ENCODE data around the gene MPPED1. TPM values are rescaled to one million over a fixed set of nuclear protein-coding genes. Genes with fewer than 3 reads are reported as not detected.
A peak's percentile ranks its signal among the peaks of the same experiment; 100 is the strongest.

MPPED1 gene
- total and polyA plus RNA-seq, 4 donors: 0.89 to 6.5 (median 4.1) TPM

DNA sequence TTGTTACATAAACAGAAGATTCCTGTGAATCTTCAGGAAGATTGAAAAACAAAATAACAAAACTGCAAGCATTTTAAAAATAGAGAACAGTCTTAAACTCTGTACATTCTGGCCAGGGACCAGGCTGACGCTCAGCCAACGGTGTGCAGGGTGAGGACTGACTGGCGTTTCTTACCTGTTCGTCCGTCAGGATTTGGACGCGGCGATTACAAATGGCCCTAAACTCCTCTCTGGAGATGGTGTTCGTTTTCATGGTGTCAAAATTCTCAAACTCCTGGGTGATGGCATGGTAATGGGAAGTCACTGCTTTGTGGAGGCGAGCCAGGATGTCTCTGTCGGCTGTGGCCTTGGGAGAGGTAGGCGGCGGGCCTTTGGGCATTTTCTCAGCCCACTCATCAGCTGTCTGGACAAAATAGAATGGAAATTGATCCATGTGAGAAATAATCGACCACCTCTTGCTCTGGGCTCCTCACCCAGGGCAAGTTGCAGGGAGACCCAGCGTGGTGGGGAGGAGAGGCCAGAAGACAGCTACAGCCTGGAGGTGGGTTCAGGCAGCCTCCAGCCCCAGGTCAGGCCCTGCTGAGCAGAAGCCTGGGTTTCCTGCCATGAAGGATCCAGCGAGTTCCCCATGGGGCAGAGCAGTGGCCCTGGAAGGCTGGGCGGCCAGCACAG is 143.0 kb downstream of the MPPED1 start:
- Histone ChIP-seq H3K27ac (ENCODE audit: low read depth in 1 of 2, low read length in 2 of 2) (no peak overlapping the region), H3K9me3 (ENCODE audit: control insufficient read depth in 4 of 4, low read length in 3 of 4) (no peaks in the 10 kb centered on the region), H3K4me3 (ENCODE audit: low read depth in 1 of 3, low read length in 3 of 3) (no peak overlapping the region), H3K9ac (ENCODE audit: low read depth in 1 of 2, low read length in 2 of 2) (no peak overlapping the region), H3K4me1 (ENCODE audit: control insufficient read depth in 4 of 4, insufficient read depth in 4 of 4, low read length in 3 of 4) (no peaks in the 10 kb centered on the region), H3K36me3 (ENCODE audit: control insufficient read depth in 4 of 4, insufficient read depth in 3 of 4, low read depth in 1 of 4, low read length in 3 of 4) (no peaks in the 10 kb centered on the region), H3K27me3 (ENCODE audit: control insufficient read depth in 4 of 4, insufficient read depth in 4 of 4, low read length in 3 of 4) (no peaks in the 10 kb centered on the region)
- TF ChIP-seq, protein P1, sequence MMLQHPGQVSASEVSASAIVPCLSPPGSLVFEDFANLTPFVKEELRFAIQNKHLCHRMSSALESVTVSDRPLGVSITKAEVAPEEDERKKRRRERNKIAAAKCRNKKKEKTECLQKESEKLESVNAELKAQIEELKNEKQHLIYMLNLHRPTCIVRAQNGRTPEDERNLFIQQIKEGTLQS (IDR thresholded peaks at IDR 0.05): no peak
- TF ChIP-seq RXRA (IDR thresholded peaks at IDR 0.05): no peak
- TF ChIP-seq, protein P2, sequence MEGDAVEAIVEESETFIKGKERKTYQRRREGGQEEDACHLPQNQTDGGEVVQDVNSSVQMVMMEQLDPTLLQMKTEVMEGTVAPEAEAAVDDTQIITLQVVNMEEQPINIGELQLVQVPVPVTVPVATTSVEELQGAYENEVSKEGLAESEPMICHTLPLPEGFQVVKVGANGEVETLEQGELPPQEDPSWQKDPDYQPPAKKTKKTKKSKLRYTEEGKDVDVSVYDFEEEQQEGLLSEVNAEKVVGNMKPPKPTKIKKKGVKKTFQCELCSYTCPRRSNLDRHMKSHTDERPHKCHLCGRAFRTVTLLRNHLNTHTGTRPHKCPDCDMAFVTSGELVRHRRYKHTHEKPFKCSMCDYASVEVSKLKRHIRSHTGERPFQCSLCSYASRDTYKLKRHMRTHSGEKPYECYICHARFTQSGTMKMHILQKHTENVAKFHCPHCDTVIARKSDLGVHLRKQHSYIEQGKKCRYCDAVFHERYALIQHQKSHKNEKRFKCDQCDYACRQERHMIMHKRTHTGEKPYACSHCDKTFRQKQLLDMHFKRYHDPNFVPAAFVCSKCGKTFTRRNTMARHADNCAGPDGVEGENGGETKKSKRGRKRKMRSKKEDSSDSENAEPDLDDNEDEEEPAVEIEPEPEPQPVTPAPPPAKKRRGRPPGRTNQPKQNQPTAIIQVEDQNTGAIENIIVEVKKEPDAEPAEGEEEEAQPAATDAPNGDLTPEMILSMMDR (IDR thresholded peaks at IDR 0.05; ENCODE audit: low read depth, low read length, missing input control): no peak
- TF ChIP-seq FOXA1 (IDR thresholded peaks at IDR 0.05): no peak
- no peak for TF ChIP-seq RAD21 (IDR thresholded peaks at IDR 0.05)
- no peak for TF ChIP-seq JUND (IDR thresholded peaks at IDR 0.05)
- no peak for TF ChIP-seq YY1 (IDR thresholded peaks at IDR 0.05)
- TF ChIP-seq, protein P3, sequence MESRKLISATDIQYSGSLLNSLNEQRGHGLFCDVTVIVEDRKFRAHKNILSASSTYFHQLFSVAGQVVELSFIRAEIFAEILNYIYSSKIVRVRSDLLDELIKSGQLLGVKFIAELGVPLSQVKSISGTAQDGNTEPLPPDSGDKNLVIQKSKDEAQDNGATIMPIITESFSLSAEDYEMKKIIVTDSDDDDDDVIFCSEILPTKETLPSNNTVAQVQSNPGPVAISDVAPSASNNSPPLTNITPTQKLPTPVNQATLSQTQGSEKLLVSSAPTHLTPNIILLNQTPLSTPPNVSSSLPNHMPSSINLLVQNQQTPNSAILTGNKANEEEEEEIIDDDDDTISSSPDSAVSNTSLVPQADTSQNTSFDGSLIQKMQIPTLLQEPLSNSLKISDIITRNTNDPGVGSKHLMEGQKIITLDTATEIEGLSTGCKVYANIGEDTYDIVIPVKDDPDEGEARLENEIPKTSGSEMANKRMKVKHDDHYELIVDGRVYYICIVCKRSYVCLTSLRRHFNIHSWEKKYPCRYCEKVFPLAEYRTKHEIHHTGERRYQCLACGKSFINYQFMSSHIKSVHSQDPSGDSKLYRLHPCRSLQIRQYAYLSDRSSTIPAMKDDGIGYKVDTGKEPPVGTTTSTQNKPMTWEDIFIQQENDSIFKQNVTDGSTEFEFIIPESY (IDR thresholded peaks at IDR 0.05): no peak
- TF ChIP-seq NR2F2 (IDR thresholded peaks at IDR 0.05): no peak
- TF ChIP-seq, protein P4, sequence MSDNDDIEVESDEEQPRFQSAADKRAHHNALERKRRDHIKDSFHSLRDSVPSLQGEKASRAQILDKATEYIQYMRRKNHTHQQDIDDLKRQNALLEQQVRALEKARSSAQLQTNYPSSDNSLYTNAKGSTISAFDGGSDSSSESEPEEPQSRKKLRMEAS (IDR thresholded peaks at IDR 0.05): no peak
- no peak for TF ChIP-seq EGR1 (IDR thresholded peaks at IDR 0.05; ENCODE audit: low read depth in 2 of 2)
- TF ChIP-seq HNF4G (IDR thresholded peaks at IDR 0.05): no peak
- TF ChIP-seq HNF4A (conservative IDR thresholded peaks at IDR 0.05): no peak
- TF ChIP-seq GABPA (IDR thresholded peaks at IDR 0.05 in 1 of 2, conservative IDR thresholded peaks at IDR 0.05 in 1 of 2): no peak
- TF ChIP-seq FOXA2 (IDR thresholded peaks at IDR 0.05): no peak
- TF ChIP-seq SP1 (IDR thresholded peaks at IDR 0.05): no peak
- TF ChIP-seq TAF1 (conservative IDR thresholded peaks at IDR 0.05): no peak
- WGBS: 92% methylated on average over 17 of the region's 17 CpGs
- no peak for DNase-seq (ENCODE audit: low spot score)

DNA sequence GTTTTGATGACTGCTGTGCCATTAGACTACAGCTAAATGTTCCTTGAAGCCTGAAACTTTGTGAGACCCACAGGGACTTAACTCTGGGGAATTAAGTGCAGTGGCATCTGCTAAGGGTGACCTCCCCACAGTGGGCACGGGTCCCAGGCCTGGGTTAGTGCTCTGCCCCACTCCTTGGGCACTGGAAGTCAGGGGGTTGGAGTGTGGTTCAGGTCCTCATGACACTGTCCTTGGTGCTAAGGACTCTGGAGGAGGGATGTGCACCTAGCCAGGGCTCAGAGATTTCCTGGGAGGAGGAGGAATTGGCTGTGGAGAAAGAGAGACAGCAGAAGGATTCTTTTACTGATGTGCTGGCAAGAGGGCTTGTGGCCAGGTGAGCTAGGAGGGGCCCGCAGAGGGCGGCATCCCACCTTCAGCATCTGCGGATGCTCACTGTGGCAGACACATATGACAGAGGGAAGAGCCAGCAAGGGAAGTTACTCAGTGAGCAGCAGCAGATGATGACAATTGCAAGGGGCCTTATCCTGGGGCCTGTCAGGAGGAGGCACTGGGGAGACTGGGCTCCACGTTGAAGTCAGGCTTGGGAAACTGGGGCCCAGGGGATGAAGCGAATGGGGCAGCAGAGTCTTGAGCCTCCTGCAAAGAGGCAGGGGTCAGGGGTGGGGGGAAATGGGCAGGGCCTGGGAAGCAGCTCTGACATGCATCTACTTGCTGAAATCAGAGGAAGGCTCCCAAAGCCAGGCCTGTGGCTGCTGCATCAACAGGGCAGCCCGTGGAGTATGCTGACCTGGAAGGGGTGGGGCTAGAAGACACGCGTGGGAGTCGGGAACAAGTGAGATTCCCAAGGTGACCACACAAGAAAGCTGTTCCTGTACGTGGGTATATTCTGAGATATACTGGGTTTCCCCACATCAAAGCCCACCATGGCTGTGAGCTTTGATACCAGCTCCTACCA is 144.0 kb downstream of the MPPED1 start:
- Histone ChIP-seq H3K27ac (ENCODE audit: low read depth in 1 of 2, low read length in 2 of 2) (no peak overlapping the region), H3K36me3 (ENCODE audit: control insufficient read depth in 4 of 4, insufficient read depth in 3 of 4, low read depth in 1 of 4, low read length in 3 of 4) (no peaks in the 10 kb centered on the region)
- peak; percentile 21 for DNase-seq (ENCODE audit: low spot score)
- TF ChIP-seq RAD21 (IDR thresholded peaks at IDR 0.05): no peak
- TF ChIP-seq RXRA (IDR thresholded peaks at IDR 0.05): no peak
- TF ChIP-seq, protein P3 (IDR thresholded peaks at IDR 0.05): no peak
- TF ChIP-seq TAF1 (conservative IDR thresholded peaks at IDR 0.05): no peak
- no peak for TF ChIP-seq EGR1 (IDR thresholded peaks at IDR 0.05; ENCODE audit: low read depth in 2 of 2)
- TF ChIP-seq YY1 (IDR thresholded peaks at IDR 0.05): no peak
- no peak for TF ChIP-seq HNF4A (conservative IDR thresholded peaks at IDR 0.05)
- TF ChIP-seq NR2F2 (IDR thresholded peaks at IDR 0.05): no peak
- TF ChIP-seq SP1 (IDR thresholded peaks at IDR 0.05): no peak
- TF ChIP-seq FOXA1 (IDR thresholded peaks at IDR 0.05): no peak
- TF ChIP-seq FOXA2 (IDR thresholded peaks at IDR 0.05): no peak
- TF ChIP-seq, protein P2 (IDR thresholded peaks at IDR 0.05; ENCODE audit: low read depth, low read length, missing input control): no peak

More for the DNA sequence above, 144.0 kb downstream of the MPPED1 start:
- Histone ChIP-seq H3K4me1 (ENCODE audit: control insufficient read depth in 4 of 4, insufficient read depth in 4 of 4, low read length in 3 of 4) (no peaks in the 10 kb centered on the region), H3K4me3 (ENCODE audit: low read depth in 1 of 3, low read length in 3 of 3) (no peak overlapping the region), H3K9ac (ENCODE audit: low read depth in 1 of 2, low read length in 2 of 2) (no peak overlapping the region), H3K9me3 (ENCODE audit: control insufficient read depth in 4 of 4, low read length in 3 of 4) (no peaks in the 10 kb centered on the region), H3K27me3 (ENCODE audit: control insufficient read depth in 4 of 4, insufficient read depth in 4 of 4, low read length in 3 of 4) (no peaks in the 10 kb centered on the region)
- 79% methylated on average over 11 of the region's 11 CpGs for WGBS

Data from liver (tissue), 9 donors.